Colonic mucosa (tissue), 4 donors: ENCODE data around the gene SPTBN1. TPM values are rescaled to one million over a fixed set of nuclear protein-coding genes. Genes with fewer than 3 reads are reported as not detected.

Source experiments
- DNase-seq: peaks from one replicate; pipeline ENCODE4 v3.0.0-alpha.2; 2020
- H3K27ac ChIP-seq: fragments of 200-600 bp; one replicate; pipeline ENCODE4 v1.8.0; 2021
- H3K27me3 ChIP-seq: fragments of 200-600 bp; one replicate; pipeline ENCODE4 v1.8.0; 2021
- H3K36me3 ChIP-seq: fragments of 200-600 bp; one replicate; pipeline ENCODE4 v1.8.0; 2021
- H3K4me1 ChIP-seq: fragments of 200-600 bp; one replicate; pipeline ENCODE4 v1.8.0; 2021; ENCODE audit warnings: mild to moderate bottlenecking
- H3K4me3 ChIP-seq: fragments of 200-600 bp; one replicate; pipeline ENCODE4 v1.8.0; 2021
- H3K9ac ChIP-seq, 2 donors: one replicate each; pipeline ENCODE4 v1.7.0; 2013; ENCODE audit warnings: control low read depth in 2 of 2, low read depth in 2 of 2, low read length in 2 of 2
- H3K9me3 ChIP-seq: fragments of 200-600 bp; one replicate; pipeline ENCODE4 v1.8.0; 2021
- intact Hi-C: fragments of 100-400 bp; cut with DNase I; formaldehyde crosslinking; loops from one replicate; pipeline ENCODE4 v1.14.1; 2022
- total RNA-seq, 2 donors: library from RNA; stranded (reverse); fragmentation: NEBNext Ultra II Directional in 1 of 2; extraction: Animal tissue kit (Norgen Biotek cat#: 25700) in 1 of 2; gene quantifications; one replicate each; pipeline ENCODE4 v1.2.1, GENCODE V29; 2021
- TF ChIP-seq, protein P1 (sequence below): fragments of 200-600 bp; IDR thresholded peaks from one replicate; pipeline ENCODE4 v1.8.0; 2022; ENCODE audit warnings: antibody characterized with exemption, mild to moderate bottlenecking
- donor health status: healthy.
- donor health status: DM: no; HTN: no; CAD: no.
- donor health status: DM: no; HTN: no; CAD: no.

SPTBN1 gene
- total RNA-seq, 2 donors from 2014 or later = 325 to 338 TPM

DNA sequence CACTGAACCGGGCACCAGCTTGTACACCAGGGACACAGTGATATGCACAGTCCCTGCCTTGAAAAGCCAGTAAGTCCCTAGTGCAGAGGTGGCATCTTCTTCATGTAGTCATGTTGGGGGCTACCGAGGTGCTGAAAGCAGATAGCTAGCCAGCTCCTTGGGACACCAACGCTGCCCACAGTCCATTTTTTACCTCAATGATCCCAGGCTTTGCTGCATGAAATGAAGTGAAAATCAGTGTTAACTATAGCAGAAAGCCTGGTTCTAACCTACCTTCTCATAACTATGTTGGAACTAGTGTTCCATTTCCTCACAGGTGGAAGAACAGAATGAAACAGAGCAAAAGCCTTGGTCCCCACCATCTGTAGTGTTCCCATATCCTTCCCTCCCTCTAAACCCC, 200.7 kb downstream of the SPTBN1 start:
- H3K4me1 ChIP-seq = no peaks in the 10 kb centered on the region
- no peaks in the 10 kb centered on the region for H3K27me3 ChIP-seq
- no peak overlapping the region for H3K27ac ChIP-seq
- no peak overlapping the region for H3K4me3 ChIP-seq
- H3K9ac ChIP-seq = no peak overlapping the region
- TF ChIP-seq, protein P1, sequence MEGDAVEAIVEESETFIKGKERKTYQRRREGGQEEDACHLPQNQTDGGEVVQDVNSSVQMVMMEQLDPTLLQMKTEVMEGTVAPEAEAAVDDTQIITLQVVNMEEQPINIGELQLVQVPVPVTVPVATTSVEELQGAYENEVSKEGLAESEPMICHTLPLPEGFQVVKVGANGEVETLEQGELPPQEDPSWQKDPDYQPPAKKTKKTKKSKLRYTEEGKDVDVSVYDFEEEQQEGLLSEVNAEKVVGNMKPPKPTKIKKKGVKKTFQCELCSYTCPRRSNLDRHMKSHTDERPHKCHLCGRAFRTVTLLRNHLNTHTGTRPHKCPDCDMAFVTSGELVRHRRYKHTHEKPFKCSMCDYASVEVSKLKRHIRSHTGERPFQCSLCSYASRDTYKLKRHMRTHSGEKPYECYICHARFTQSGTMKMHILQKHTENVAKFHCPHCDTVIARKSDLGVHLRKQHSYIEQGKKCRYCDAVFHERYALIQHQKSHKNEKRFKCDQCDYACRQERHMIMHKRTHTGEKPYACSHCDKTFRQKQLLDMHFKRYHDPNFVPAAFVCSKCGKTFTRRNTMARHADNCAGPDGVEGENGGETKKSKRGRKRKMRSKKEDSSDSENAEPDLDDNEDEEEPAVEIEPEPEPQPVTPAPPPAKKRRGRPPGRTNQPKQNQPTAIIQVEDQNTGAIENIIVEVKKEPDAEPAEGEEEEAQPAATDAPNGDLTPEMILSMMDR = no peak
- H3K9me3 ChIP-seq = no peaks in the 10 kb centered on the region
- intact Hi-C loops = loop anchor here (10.0 kb wide), 1 partner anchor 132 kb away; no protein-coding TSS in a partner anchor
- peaks cover 52% of the 10 kb centered on the region for H3K36me3 ChIP-seq
- no peak for DNase-seq

DNA sequence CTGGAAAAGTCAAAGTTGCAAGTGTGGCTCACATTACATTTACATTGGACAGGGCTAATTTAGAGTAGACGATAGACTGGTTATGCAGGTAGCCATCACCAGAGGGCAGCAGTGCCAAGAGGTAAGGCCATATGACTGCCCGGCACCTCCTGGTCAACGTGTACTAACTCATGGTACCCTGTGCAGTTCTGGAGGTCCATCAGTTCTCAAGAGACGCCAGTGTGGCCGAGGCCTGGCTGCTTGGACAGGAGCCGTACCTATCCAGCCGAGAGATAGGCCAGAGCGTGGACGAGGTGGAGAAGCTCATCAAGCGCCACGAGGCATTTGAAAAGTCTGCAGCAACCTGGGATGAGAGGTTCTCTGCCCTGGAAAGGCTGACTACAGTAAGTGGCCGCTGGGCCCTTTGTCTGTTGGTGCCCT, 201.5 kb downstream of the SPTBN1 start:
- Histone ChIP-seq H3K36me3 (peaks cover 47% of the 10 kb centered on the region), H3K27ac (no peak overlapping the region), H3K9me3 (no peaks in the 10 kb centered on the region), H3K27me3 (no peaks in the 10 kb centered on the region), H3K4me3 (no peak overlapping the region), H3K4me1 (no peaks in the 10 kb centered on the region), H3K9ac (no peak overlapping the region)
- intact Hi-C loops = loop anchor here (10.0 kb wide), 1 partner anchor 133 kb away; no protein-coding TSS in a partner anchor
- TF ChIP-seq, protein P1 = peak; percentile 34
- DNase-seq = peak; percentile 71

DNA sequence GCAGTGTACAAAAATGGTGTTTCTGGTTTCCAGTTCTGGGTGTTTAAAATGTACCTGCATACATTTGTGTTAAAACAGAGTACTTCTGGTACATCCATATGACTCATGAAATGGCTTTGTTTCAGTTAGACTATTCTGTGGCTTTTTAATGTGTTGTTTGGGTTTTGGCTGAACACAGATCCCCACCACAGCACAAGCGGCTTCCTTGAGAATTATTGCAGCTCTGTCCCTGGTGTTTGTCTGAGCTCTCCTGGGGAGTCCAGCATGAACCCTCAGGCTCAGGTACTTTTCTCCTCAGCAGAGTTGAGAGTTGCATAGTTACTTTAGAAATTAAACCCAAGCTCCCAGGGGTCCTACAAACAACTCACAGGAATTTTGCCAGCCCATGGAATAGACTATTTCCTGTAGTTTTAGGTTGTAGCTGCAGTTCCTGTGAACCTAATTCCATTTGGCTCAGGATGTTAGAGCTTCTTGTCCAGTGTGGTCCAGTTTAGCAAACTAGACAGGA, 202.5 kb downstream of the SPTBN1 start:
- Histone ChIP-seq H3K9ac (no peak overlapping the region), H3K27me3 (no peaks in the 10 kb centered on the region), H3K4me1 (no peaks in the 10 kb centered on the region), H3K36me3 (peaks cover 45% of the 10 kb centered on the region), H3K9me3 (no peaks in the 10 kb centered on the region), H3K4me3 (no peak overlapping the region), H3K27ac (no peak overlapping the region)
- no peak for DNase-seq
- intact Hi-C loops = loop anchor here (10.0 kb wide), 1 partner anchor 134 kb away; no protein-coding TSS in a partner anchor
- TF ChIP-seq, protein P1 = no peak

DNA sequence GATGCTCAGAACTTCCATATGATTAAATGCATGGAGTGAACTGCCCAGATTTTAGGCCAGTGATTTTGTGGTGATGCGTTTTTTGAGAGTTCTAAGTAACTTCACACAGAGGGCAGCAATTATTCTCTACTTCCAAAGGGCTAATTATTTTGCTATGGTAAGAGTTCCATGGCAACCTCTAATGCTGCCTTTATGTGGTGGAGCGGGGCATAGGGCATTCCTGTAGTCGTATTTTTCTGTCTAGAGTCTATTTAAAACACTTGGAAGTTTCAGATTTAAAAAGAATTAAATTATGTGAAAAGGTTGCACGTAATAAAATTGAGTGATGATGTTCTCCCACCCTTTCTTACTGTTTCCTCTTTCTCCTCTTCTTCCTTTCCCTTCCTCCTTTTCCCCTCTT, 203.4 kb downstream of the SPTBN1 start:
- H3K9me3 ChIP-seq = no peaks in the 10 kb centered on the region
- no peaks in the 10 kb centered on the region for H3K27me3 ChIP-seq
- H3K27ac ChIP-seq = no peak overlapping the region
- DNase-seq = no peak
- H3K9ac ChIP-seq = no peak overlapping the region
- intact Hi-C loops = loop anchor here (10.0 kb wide), 1 partner anchor 135 kb away; no protein-coding TSS in a partner anchor
- TF ChIP-seq, protein P1 = no peak
- no peak overlapping the region for H3K4me3 ChIP-seq
- H3K36me3 ChIP-seq = peaks cover 41% of the 10 kb centered on the region
- no peaks in the 10 kb centered on the region for H3K4me1 ChIP-seq

DNA sequence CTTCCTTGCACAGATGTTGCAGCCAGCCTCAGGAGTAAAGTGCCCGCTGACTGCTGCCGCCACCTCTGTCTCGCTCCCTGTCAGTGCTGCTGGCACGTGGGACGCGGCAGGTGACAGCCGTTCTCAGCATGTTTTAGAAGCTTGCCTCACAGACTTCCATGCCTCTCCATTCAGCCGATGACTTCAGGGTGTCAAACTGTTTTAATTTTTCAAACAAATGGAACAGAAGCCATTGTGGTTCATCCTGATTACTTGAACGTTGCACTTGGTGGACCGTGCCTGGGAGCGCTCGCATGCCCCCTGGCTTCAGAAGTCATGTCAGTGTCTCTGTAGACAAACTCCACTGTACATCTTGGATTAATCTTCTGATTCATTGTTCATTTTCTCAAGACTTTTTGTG, 204.6 kb downstream of the SPTBN1 start:
- intact Hi-C loops = loop anchor here (10.0 kb wide), 1 partner anchor 174 kb away; no protein-coding TSS in a partner anchor
- H3K36me3 ChIP-seq = peaks cover 29% of the 10 kb centered on the region

More for the DNA sequence above, 204.6 kb downstream of the SPTBN1 start:
- TF ChIP-seq, protein P1 = no peak
- Histone ChIP-seq H3K27me3 (no peaks in the 10 kb centered on the region), H3K4me1 (no peaks in the 10 kb centered on the region), H3K9me3 (no peaks in the 10 kb centered on the region), H3K4me3 (no peak overlapping the region), H3K27ac (no peak overlapping the region), H3K9ac (no peak overlapping the region)
- no peak for DNase-seq
